GM19023 (cell line): ENCODE data around the gene SYNJ2.

Experiments used
- ATAC-seq: cut with Tn5 transposase; IDR thresholded peaks from one replicate; pipeline ENCODE4 v1.9.1; 2021; ENCODE audit warnings: mild to moderate bottlenecking, moderate library complexity; ENCODE audit not compliant: unreplicated experiment

Gene SYNJ2

GRCh38 chr6:158118886-158119285 lies 137.2 kb downstream of the SYNJ2 start:
- ATAC-seq: no peak

GRCh38 chr6:158121335-158121734 lies 139.7 kb downstream of the SYNJ2 start:
- ATAC-seq: no peak

GRCh38 chr6:158122048-158122447 lies 140.4 kb downstream of the SYNJ2 start:
- ATAC-seq: no peak

GRCh38 chr6:158124288-158124687 lies 142.6 kb downstream of the SYNJ2 start:
- ATAC-seq: no peak

- ATAC-seq: no peak
Measured at GRCh38 chr6:158125271-158125670, 143.6 kb downstream of the SYNJ2 start.

GRCh38 chr6:158131926-158132325 lies 150.3 kb downstream of the SYNJ2 start:
- ATAC-seq: no peak

GRCh38 chr6:158142789-158143188 lies 161.1 kb downstream of the SYNJ2 start:
- no peak for ATAC-seq

- ATAC-seq: no peak
Measured at GRCh38 chr6:158143700-158144099, 162.0 kb downstream of the SYNJ2 start.
